Stomach (tissue), 9 donors: ENCODE results near the gene PPM1G. TPM values are rescaled to one million over a fixed set of nuclear protein-coding genes. Genes with fewer than 3 reads are reported as not detected.
A peak's percentile ranks its signal among the peaks of the same experiment; 100 is the strongest.

Experiments
- DNase-seq, 2 donors: peaks; one replicate each; pipeline versions ENCODE4 v3.0.0 to v3.0.0-alpha.2; 2013 to 2019
- H3K27ac ChIP-seq, 5 donors: fragments of 200-600 bp in 4 of 5; sonication (generic) in 4 of 5; one replicate each; pipeline ENCODE4 v1.5.1; 2013 to 2019; ENCODE audit warnings: mild to moderate bottlenecking in 1 of 5, moderate library complexity in 1 of 5
- H3K27me3 ChIP-seq, 3 donors: fragments of 200-600 bp; sonication (generic); one replicate each; pipeline ENCODE4 v1.5.1; 2017 to 2019; ENCODE audit warnings: mixed run types in 1 of 3
- H3K36me3 ChIP-seq, 4 donors: fragments of 200-600 bp; sonication (generic); 1 replicate in 3 of 4; 2 replicates in 1 of 4; pipeline ENCODE4 v1.5.1; 2016 to 2019
- H3K4me1 ChIP-seq, 4 donors: fragments of 200-600 bp; sonication (generic); one replicate each; pipeline ENCODE4 v1.5.1; 2016 to 2019
- H3K4me3 ChIP-seq, 4 donors: fragments of 200-600 bp; sonication (generic) in 3 of 4; one replicate each; pipeline ENCODE4 v1.5.1; 2016 to 2019; ENCODE audit warnings: mild to moderate bottlenecking in 1 of 4
- H3K9me3 ChIP-seq, 4 donors: fragments of 200-600 bp; sonication (generic); one replicate each; pipeline ENCODE4 v1.5.1; 2016 to 2019
- EP300 ChIP-seq: sonication (generic); formaldehyde crosslinking; IDR thresholded peaks from one replicate; pipeline ENCODE4 v1.6.1; 2017; ENCODE audit warnings: antibody characterized with exemption
- POLR2A ChIP-seq, 4 donors: fragments of 450-650 bp; IDR thresholded peaks; one replicate each; pipeline ENCODE4 v1.6.1; 2016; ENCODE audit warnings: antibody characterized with exemption in 4 of 4, control low read depth in 2 of 4, mild to moderate bottlenecking in 1 of 4, moderate library complexity in 1 of 4
- POLR2AphosphoS5 ChIP-seq, 3 donors: sonication (generic); formaldehyde crosslinking; IDR thresholded peaks; one replicate each; pipeline ENCODE4 v1.6.1; 2016; ENCODE audit warnings: antibody characterized with exemption in 3 of 3
- WGBS, 5 donors: extraction: QIAGEN DNeasy Blood & Tissue Kit in 3 of 5; methylation state at CpG; one replicate each; pipeline versions ENCODE4 v1.1.5 to v1.1.7; 2013 to 2018; 5-methylcytosine and 5-hydroxymethylcytosine counted together
- intact Hi-C: fragments of 100-400 bp; cut with DNase I; formaldehyde crosslinking; loops from one replicate; pipeline ENCODE4 v1.15.1; 2023; ENCODE audit warnings: low total_unique reads
- polyA plus RNA-seq, 3 donors: library from polyadenylated mRNA; stranded (reverse); fragments of 200-250 nt; gene quantifications; one replicate each; pipeline ENCODE4 v1.2.3, GENCODE V29; 2013
- total RNA-seq, 5 donors: library from RNA; depleted of rRNA; stranded (reverse); fragments of >200 nt; gene quantifications; one replicate each; pipeline versions ENCODE4 v1.1.0 to v1.2.3, GENCODE V29; 2014 to 2016
- TF ChIP-seq, protein P1 (sequence below), 7 experiments: fragments of 450-650 bp in 4 of 7; fragments of 200-600 bp in 3 of 7; sonication (generic) in 3 of 7; IDR thresholded peaks; one replicate each; pipeline ENCODE4 v1.5.1; 2016 to 2019; ENCODE audit warnings: antibody characterized with exemption in 7 of 7, control low read depth in 2 of 7, mild to moderate bottlenecking in 1 of 7
- donor health status: healthy with polysubstance abuse.
- donor health status: Bipolar disorder and iron deficiency.
- donor health status: healthy.

Gene PPM1G
- total and polyA plus RNA-seq, 8 donors = 10.5 to 49.8 (median 43.6) TPM

DNA sequence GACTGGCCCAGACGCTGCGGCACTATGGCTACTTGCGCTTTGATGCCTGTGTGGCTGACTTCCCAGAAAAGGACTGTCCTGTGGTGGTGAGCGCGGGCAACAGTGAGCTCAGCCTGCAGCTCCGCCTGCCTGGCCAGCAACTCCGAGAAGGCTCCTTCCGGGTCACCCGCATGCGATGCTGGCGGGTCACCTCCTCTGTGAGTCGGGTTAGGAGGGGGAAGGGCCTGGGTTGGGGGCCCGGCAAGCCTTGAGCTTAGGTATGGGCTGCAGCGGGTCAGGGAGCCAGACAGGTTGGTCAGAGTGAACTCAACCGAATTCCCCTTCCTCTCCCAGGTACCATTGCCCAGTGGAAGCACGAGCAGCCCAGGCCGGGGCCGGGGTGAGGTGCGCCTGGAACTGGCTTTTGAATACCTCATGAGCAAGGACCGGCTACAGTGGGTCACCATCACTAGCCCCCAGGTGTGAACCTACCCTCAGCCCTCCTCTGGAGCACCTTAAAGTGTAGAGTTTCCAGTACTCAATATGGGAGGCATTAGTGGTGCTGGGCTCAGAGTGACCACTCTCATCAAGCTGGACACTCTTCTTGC is 33.8 kb downstream of the PPM1G start:
- 81 to 94% (median 91%) methylated on average over 14 to 20 of the region's 20 CpGs for WGBS, 5 donors
- no peak for DNase-seq
- intact Hi-C loops = no loop called here
- Histone ChIP-seq H3K9me3 (no peaks in the 10 kb centered on the region), H3K27me3 (no peaks in the 10 kb centered on the region), H3K36me3 (peaks cover 53 to 67% (median 64%) of the 10 kb centered on the region in 4 donors), H3K27ac (no peak overlapping the region), H3K4me3 (no peak overlapping the region), H3K4me1 (peaks cover 32 to 61% (median 57%) of the 10 kb centered on the region in 4 donors)
- TF ChIP-seq, protein P1, sequence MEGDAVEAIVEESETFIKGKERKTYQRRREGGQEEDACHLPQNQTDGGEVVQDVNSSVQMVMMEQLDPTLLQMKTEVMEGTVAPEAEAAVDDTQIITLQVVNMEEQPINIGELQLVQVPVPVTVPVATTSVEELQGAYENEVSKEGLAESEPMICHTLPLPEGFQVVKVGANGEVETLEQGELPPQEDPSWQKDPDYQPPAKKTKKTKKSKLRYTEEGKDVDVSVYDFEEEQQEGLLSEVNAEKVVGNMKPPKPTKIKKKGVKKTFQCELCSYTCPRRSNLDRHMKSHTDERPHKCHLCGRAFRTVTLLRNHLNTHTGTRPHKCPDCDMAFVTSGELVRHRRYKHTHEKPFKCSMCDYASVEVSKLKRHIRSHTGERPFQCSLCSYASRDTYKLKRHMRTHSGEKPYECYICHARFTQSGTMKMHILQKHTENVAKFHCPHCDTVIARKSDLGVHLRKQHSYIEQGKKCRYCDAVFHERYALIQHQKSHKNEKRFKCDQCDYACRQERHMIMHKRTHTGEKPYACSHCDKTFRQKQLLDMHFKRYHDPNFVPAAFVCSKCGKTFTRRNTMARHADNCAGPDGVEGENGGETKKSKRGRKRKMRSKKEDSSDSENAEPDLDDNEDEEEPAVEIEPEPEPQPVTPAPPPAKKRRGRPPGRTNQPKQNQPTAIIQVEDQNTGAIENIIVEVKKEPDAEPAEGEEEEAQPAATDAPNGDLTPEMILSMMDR (IDR thresholded peaks at IDR 0.05) = no peak
- TF ChIP-seq EP300 = no peak
- no peak for TF ChIP-seq POLR2AphosphoS5 (IDR thresholded peaks at IDR 0.05)
- TF ChIP-seq POLR2A (IDR thresholded peaks at IDR 0.05) = no peak

DNA sequence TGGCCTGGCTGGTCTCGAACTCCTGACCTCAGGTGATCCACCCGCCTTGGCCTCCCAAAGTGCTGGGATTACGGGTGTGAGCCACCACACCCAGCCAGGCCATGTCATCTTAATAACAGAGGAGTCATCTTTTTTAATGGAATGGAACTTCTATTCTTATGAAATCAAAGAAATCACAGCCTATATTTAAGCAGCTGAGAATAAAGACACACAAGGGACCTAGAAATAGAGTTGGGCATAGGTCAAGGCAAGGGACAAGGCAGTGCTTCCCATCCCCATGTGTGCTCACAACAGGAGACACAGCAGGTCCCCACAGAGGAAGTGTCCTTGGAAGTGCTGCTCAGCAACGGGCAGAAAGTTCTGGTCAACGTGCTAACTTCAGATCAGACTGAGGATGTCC is 35.8 kb downstream of the PPM1G start:
- WGBS, 5 donors = 88 to 94% (median 90%) methylated on average over 5 of the region's 5 CpGs
- no peak overlapping the region for H3K27ac ChIP-seq

GRCh38 chr2:27372937-27373336 is 36.5 kb downstream of the PPM1G start:
- Histone ChIP-seq H3K27me3 (no peaks in the 10 kb centered on the region), H3K9me3 (no peaks in the 10 kb centered on the region), H3K4me1 (peaks cover 24 to 56% (median 50%) of the 10 kb centered on the region in 4 donors), H3K36me3 (peaks cover 50 to 68% (median 66%) of the 10 kb centered on the region in 4 donors), H3K4me3 (no peak overlapping the region), H3K27ac (peak overlapping the region in 1 of 5 donors; percentile 95)
- WGBS, 5 donors = 78 to 88% (median 86%) methylated on average over 6 of the region's 6 CpGs
- no peak for DNase-seq
- intact Hi-C loops = no loop called here
- TF ChIP-seq POLR2AphosphoS5 (IDR thresholded peaks at IDR 0.05) (no peak), EP300 (no peak), POLR2A (IDR thresholded peaks at IDR 0.05) (no peak)
- TF ChIP-seq, protein P1 (IDR thresholded peaks at IDR 0.05) = no peak

More for the DNA sequence above, 35.8 kb downstream of the PPM1G start:
- Histone ChIP-seq H3K4me3 (no peak overlapping the region), H3K36me3 (peaks cover 53 to 68% (median 66%) of the 10 kb centered on the region in 4 donors), H3K27me3 (no peaks in the 10 kb centered on the region), H3K9me3 (no peaks in the 10 kb centered on the region), H3K4me1 (peaks cover 27 to 56% (median 53%) of the 10 kb centered on the region in 4 donors)
- no peak for DNase-seq
- TF ChIP-seq, protein P1 (IDR thresholded peaks at IDR 0.05) = no peak
- no peak for TF ChIP-seq EP300
- TF ChIP-seq POLR2AphosphoS5 (IDR thresholded peaks at IDR 0.05) = no peak
- TF ChIP-seq POLR2A (IDR thresholded peaks at IDR 0.05) = no peak
- intact Hi-C loops = no loop called here

DNA sequence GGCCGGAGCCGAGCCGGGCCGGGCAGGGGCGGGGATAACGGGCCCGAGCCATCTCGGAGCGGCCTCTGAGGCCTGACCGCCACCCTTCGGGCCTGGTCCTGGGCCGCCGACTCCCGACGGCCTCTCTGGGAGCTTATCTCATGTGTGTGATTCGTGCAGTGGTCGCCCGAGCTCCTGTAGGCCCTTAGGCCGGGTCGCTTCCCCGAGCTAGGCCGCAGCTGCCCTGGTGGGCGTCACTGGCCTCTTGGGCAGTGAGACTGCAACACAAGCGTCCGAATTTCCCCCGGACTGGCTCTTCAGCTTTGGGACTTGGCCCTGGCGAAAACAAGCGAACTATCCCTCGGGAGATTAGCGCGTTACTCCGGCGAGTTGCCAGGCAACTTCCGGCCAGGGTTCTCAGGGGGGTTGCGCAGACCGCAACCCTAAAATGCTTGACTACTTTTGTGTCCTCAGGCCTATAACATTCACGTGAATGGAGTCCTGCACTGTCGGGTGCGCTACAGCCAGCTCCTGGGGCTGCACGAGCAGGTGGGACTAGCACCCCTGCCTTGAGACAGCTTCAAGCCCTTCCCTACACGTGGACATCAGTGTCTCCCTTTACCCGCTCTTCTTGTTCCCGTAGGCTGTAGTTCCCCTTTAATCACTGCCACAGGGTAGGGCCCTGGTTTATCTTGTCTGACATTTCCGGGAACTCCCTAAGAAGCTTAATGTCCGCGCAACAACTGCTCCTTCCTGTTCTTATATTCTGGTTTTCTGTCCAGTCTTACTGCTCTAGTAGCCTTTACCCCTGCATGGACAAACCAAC is 38.4 kb downstream of the PPM1G start:
- Histone ChIP-seq H3K27me3 (no peaks in the 10 kb centered on the region), H3K9me3 (no peaks in the 10 kb centered on the region), H3K4me1 (peaks cover 24 to 46% (median 38%) of the 10 kb centered on the region in 4 donors), H3K36me3 (peaks cover 49 to 68% (median 66%) of the 10 kb centered on the region in 4 donors), H3K27ac (peak overlapping the region; percentile 53 to 96 (median 94)), H3K4me3 (peak overlapping the region; percentile 91 to 97 (median 94))
- peak in 1 of 2 donors; percentile 65 for DNase-seq
- intact Hi-C loops = no loop called here
- TF ChIP-seq POLR2AphosphoS5 (IDR thresholded peaks at IDR 0.05) = peak in 1 of 3 donors; percentile 3
- TF ChIP-seq POLR2A (IDR thresholded peaks at IDR 0.05) = no peak
- WGBS, 5 donors = 0 to 1% (median 1%) methylated on average over 38 to 46 of the region's 46 CpGs
